DMS79 (cell line): ENCODE results near the gene HOXC9.
A peak's percentile ranks its signal among the peaks of the same experiment; 100 is the strongest.

Experiments used
- DNase-seq: peaks from one replicate; lab custom pipeline; 2025; lab: John Stamatoyannopoulos, UW

The HOXC9 gene

DNA sequence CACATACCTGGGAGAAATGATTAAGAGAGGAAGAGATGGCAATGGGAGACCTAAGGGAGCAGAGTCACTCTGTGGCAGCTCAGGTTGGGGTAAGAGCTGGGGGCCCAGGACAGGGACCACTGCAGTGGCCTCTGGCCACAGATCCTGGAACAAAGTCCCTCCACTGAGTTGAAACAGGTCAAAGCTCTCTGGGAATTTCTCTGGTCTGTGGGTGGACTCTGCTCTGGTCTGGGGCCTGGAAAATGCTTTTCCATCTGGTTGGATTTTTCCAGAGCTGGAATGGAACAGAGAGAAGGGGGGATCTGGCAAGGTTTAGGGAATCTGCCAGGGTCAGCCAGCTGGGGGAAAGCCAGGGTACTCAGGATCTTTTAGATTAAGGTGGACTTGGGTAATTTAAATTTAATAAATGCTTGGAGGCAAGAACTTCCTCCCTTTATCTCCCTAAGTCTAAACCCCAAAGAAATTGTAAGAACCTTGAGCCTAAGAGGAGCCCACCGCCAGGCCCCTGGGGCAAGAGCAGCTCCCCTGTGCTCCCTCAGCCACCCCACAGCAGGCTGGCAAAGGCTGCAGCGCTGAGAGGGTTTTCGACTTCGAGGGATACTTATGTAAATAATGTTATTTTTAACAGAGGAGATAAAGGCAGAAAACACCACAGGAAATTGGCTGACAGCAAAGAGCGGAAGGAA is 11.3 kb upstream of the HOXC9 start:
- no peak for DNase-seq

DNA sequence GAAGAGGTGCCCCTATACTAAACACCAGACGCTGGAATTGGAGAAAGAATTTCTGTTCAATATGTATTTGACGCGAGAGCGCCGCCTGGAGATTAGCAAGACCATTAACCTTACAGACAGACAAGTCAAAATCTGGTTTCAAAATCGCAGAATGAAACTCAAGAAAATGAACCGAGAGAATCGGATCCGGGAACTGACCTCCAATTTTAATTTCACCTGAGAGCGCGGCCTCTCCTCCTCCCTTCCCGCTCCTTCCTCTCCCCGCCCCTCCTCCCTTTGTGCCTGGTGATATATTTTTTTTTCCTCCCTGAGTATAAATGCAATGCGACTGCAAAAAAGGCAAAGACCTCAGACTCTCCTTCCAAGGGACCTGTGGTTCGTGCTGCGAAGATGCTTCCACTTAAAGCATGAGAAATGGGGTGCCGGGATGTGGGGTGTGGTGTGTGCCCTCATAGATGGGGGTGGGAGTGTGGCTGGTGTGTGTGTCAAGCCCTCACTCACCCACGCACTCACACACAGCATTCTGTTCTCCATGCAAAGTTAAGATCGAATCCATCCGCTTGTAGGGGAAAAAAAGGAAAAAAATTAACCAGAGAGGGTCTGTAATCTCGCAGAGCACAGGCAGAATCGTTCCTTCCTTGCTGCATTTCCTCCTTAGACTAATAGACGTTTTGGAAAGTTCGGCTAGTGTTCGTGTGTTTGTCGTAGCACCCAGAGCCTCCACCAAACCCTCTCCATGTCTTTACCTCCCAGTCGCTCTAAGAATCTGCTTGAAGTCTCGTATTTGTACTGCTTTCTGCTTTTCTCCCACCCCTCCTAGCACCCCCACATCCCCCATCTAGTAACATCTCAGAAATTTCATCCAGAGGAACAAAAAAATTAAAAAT is 10.5 kb upstream of the HOXC9 start:
- no peak for DNase-seq

DNA sequence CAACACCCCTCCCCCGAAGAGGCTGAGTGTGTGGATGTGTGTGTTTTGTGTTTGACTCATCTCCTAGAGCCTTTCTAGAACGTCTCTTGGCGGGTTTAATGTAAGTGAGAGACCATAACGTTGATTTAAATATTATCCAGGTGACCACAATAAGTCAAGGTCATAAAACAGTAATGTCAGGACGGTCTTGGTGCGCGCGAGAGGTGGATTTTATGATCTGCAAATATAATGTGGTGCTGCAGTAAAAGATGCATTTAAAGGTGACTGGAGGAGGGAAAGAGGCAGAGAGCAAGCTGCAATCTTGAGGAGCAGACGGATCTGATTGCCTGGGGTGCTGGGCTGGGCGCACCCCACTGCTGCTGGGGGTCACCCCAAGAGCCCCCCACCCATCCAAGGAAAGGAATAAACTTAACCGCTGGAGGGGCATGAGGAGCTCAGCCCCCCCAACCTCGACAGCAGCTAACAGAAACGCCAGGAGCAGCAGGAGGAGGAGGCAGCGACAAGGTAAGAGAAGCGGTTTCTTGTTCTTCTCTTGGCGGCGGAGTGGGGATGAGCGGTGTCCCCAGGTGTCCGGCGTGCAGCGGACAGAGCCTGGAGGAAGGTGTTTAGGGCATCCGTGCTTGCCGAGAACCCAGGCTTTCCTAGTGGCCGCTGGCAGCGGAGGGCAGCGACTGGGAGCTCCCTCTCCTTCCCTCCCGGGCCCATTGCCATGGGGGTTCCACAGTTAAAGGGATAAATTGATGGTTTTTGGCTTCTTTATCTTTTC is 9.5 kb upstream of the HOXC9 start:
- DNase-seq = no peak

GRCh38 chr12:53991077-53991460 is 8.9 kb upstream of the HOXC9 start:
- DNase-seq = no peak

- no peak for DNase-seq
Observed at GRCh38 chr12:53992377-53992889, 7.5 kb upstream of the HOXC9 start.

GRCh38 chr12:53993162-53994008 is 6.6 kb upstream of the HOXC9 start:
- no peak for DNase-seq

- no peak for DNase-seq
Observed at GRCh38 chr12:53994009-53994263, 6.0 kb upstream of the HOXC9 start.

DNA sequence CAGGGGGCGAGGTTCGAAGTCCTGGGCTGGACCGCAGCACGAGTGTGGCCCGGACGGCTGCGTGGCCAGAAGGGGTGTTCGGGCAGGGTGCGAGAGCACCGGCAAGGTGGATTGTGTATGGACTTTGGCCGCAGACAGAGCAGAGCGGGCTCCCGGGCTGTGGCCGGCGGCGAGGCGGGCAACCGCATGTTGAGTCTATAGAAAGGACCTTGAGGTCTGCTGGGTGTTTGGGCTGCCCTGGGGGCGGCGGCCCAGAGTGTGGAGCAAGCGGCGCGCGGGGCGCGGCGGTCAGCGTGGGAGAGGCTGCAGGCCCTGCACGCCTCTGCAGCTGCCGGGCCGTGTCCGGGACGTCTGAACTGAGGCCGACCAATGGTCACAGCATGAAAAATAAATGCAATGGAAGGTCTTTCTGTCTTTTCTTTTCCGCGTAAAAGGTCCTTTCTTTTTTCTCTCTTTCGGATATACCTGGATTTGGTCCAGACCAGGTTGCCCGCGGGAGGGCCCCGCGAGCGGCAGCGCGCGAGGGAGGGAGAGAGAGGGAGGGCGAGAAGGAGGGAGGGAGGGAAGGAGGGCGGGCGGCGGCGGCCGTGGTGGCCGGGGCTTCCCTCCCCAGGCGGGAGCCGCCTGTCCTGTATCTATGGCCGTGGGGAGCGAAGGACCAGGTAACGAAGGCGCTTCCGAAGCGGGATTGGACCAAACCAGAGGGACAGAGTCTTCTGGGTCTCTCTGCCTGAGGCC is 5.5 kb upstream of the HOXC9 start:
- DNase-seq = no peak

DNA sequence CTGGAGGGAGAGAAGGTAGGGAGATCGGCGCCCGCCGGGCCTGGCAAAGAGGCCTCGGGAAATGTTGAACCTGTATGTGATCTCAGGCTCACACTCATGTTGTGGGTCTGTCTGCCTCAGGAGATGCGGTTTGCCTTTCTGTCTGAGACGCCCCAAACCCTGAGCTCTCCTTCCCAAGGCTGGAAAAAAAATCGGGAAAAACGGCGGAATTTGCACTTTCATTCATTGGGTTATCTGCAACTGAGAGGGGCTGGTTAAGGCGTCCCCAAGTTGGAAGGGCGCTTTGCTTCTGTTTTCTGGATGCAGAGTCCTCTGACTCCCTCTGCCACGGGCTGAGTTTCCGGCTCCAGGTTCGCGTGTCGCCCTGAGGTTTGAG is 5.0 kb upstream of the HOXC9 start:
- no peak for DNase-seq

DNA sequence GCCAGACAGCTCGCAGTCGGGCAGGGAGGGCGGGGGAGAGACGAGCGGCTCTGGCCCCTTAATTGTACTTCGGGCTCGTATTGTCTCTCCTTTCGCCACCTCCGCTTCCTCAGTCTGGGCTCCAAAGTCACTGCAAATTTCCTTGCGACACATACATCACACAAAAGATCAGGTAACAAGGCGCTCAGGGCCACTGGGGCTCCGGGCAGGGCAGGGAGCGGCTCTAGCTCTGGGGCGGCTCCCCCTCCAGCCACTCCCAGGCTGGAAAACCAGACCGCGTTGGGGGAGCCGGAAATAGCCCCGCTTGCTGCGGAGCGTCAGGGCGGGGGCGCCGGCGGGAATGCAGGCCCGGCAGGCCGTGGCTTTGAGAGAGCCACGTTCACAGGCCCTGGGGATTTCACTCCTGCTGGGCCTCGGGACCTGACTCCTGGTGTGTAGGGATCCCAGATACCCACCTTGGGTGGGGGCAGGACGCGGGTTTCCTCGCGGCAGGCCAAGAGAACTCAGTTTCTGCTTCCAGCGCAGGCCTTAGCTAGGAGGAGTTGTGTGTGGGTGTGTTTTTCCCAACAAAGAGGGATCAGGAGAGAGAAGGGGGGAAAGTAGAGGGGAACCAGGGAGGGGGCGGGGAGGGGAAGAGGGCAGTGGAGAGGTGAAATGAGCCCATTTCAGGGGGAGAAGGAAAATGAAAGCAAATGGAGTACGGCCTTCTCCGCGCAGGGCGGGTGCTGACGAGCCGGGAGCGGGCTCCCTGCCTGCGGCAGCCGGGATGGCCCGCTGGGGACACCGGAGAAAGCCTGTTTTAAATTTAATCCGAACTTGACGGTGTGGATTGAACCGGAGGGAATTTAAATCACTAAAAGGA is 4.4 kb upstream of the HOXC9 start:
- no peak for DNase-seq

GRCh38 chr12:53996240-53997203 is 3.4 kb upstream of the HOXC9 start:
- no peak for DNase-seq

DNA sequence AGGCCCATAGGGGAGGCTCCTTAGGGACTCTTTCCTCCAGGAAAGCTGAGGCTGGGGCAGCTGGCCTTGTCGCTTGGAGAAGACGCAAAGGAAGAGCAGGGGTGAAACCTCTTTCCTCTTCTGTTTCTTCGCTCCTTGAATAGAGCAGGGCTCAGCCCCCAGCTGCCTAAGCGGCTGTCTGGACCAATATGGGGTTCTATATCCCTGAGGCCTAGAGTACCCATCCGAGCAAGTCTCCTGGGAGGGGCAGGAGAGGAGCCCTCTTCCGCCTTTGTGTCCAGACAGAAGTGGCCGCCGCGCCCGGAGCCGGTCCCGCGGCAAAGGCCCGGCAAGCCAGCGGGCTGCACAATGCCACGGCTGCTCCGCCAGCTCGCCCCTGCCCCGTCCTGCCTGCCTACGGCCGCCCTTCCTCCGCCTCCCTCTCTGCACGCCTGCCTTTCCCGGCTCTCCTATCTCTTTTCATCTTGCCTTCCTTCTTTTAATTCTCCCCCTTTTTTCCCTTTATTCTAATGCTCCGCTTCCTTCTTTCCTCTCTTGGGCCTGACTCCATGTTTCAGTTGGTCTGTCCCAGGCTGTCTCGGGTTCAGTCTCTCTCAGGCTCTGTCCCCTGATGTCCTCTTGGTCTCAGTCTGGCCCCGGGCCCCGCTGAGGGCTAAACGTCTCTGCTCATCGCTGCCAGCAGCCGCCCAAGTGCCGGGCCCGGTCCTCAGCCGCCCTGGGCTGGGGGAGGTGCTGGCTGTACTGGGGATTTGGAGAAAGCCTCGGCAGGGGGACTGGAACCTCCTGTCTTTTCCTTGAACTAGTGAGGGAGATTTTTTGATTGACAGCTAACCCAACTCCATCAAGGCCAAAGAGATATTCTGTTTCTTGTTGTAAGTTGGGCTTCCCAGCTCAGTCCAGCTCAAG is 2.5 kb upstream of the HOXC9 start:
- DNase-seq = no peak

DNA sequence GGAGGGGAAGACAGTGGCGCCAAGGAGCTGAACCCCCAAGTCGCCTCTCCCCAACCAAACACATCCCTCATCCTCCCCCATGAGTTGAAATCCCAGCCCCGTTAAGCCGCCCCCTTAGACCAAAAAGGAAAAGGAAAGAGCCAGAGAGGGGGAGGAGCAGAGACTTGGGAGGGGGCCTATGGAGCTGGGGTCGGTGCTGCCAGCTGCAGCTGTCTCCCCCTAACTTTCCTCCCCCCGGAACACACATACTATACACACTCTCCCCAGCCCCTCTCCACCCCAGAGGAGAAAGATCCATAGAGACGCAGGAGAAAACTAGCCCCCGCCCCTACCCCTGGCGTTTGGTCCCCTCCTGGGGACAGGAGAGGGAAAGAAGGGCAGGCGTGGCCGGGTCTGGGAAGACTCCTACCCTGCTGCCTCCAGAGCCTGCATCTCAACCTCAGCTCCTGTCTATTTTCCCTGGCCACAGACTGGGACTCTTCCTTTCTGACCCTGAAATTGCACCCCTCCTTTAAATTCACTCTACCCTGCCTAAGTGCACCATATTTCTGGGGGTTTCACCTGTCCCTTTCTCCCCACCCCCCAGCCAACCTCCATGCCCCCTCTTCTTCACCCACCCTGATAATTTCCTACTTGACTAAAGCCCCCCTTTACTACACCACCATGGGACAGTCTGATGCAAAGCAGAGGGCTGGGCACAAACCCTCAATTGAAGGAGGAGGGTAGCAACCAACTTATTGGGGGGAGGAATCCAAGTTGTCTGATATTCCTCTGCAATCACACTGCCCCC is 1.7 kb upstream of the HOXC9 start:
- no peak for DNase-seq

GRCh38 chr12:53998900-53999236 is 1.1 kb upstream of the HOXC9 start:
- no peak for DNase-seq

- DNase-seq = peak; percentile 20
Observed at GRCh38 chr12:53999559-54000115, 324 bp upstream of the HOXC9 start.

DNA sequence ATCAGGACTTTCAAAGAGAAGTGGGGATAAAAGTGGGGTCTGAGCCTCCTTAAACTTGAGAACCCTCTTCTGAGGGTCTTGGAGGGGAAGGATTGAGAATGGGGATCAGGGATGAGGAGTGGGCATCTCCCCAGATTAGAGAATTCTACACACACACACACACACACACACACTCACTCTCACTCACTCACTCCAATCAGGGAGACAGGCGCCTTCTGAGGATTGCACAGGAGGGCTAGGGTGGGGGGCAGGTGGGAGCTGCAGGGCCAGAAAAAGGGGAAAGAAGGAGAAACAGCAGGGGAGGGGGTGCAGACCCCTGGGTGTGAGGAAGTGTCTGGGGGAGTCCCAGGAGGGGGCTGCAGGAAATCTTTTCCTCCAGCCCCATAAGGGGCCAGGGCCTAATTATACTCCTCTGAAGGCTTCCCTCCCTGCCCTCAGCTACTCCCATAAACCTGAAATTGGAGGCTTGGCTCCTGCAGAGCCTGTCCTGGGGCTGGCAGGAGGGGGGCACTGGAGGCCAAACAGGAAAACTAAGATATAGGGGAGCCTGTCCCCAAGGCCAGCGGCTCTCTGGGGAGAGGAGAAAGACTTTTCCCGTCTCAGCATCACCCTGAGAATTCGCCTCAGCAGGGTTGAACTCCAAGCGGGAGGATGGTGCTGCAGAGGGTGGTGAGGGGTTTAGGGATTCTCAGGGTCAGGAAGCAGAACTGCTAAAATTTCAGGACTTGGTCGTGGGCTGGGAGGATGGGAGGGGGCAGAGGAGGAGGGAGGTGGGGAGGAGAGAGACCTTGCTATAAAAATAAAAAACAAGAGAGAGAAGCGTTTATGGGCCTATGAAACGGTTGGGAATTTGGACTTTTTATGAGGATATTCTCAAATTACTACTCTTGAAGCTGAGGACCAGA is 1.6 kb downstream of the HOXC9 start:
- DNase-seq = no peak
